HL-60 (cell line): ENCODE measurements around the gene CHCHD10.

Source experiments
- DNase-seq, 2 experiments: peaks; one replicate each; pipeline ENCODE4 v3.0.0-alpha.2; 2010 to 2020; ENCODE audit warnings: low read depth in 1 of 2, low spot score in 1 of 2
- H3K27ac ChIP-seq: fragments of 250-450 bp; sonication (Bioruptor Pico); replicated peaks from 2 replicates; pipeline ENCODE4 v1.5.1; 2020; ENCODE audit warnings: mild to moderate bottlenecking, moderate library complexity
- H3K27me3 ChIP-seq: fragments of 250-450 bp; sonication (Bioruptor Pico); 2 replicates; pipeline ENCODE4 v1.5.1; 2021; ENCODE audit warnings: mild to moderate bottlenecking, moderate library complexity; ENCODE audit not compliant: insufficient read depth, poor library complexity, severe bottlenecking
- H3K4me3 ChIP-seq: replicated peaks from 2 replicates; pipeline ENCODE4 v1.5.1; 2011; ENCODE audit warnings: mild to moderate bottlenecking, control low read depth, low read length; ENCODE audit not compliant: insufficient read depth
- CTCF ChIP-seq: IDR thresholded peaks from one replicate; pipeline ENCODE4 v1.5.1; 2011; ENCODE audit warnings: low read length, control low read depth, inconsistent platforms; ENCODE audit not compliant: insufficient read depth
- GABPA ChIP-seq: IDR thresholded peaks from 2 replicates; pipeline ENCODE4 v1.6.1; 2012; ENCODE audit warnings: low read depth
- POLR2AphosphoS5 ChIP-seq: IDR thresholded peaks from 2 replicates; pipeline ENCODE4 v1.6.1; 2012; ENCODE audit warnings: low read depth
- SPI1 ChIP-seq: IDR thresholded peaks from 2 replicates; pipeline ENCODE4 v1.6.1; 2012; ENCODE audit warnings: low read depth, mild to moderate bottlenecking, borderline replicate concordance
- TF ChIP-seq, protein P1 (sequence below): IDR thresholded peaks from 2 replicates; pipeline ENCODE4 v1.6.1; 2012; ENCODE audit warnings: low read depth; ENCODE audit not compliant: insufficient replicate concordance

CHCHD10 gene

GRCh38 chr22:23782252-23782651, 14.5 kb upstream of the CHCHD10 start:
- no peaks in the 10 kb centered on the region for H3K27me3 ChIP-seq
- no peak for DNase-seq
- H3K27ac ChIP-seq: no peak overlapping the region
- no peak for TF ChIP-seq SPI1
- no peak for TF ChIP-seq POLR2AphosphoS5
- TF ChIP-seq, protein P1, sequence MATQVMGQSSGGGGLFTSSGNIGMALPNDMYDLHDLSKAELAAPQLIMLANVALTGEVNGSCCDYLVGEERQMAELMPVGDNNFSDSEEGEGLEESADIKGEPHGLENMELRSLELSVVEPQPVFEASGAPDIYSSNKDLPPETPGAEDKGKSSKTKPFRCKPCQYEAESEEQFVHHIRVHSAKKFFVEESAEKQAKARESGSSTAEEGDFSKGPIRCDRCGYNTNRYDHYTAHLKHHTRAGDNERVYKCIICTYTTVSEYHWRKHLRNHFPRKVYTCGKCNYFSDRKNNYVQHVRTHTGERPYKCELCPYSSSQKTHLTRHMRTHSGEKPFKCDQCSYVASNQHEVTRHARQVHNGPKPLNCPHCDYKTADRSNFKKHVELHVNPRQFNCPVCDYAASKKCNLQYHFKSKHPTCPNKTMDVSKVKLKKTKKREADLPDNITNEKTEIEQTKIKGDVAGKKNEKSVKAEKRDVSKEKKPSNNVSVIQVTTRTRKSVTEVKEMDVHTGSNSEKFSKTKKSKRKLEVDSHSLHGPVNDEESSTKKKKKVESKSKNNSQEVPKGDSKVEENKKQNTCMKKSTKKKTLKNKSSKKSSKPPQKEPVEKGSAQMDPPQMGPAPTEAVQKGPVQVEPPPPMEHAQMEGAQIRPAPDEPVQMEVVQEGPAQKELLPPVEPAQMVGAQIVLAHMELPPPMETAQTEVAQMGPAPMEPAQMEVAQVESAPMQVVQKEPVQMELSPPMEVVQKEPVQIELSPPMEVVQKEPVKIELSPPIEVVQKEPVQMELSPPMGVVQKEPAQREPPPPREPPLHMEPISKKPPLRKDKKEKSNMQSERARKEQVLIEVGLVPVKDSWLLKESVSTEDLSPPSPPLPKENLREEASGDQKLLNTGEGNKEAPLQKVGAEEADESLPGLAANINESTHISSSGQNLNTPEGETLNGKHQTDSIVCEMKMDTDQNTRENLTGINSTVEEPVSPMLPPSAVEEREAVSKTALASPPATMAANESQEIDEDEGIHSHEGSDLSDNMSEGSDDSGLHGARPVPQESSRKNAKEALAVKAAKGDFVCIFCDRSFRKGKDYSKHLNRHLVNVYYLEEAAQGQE: no peak
- TF ChIP-seq CTCF: no peak
- TF ChIP-seq GABPA: no peak
- H3K4me3 ChIP-seq: no peak overlapping the region

DNA sequence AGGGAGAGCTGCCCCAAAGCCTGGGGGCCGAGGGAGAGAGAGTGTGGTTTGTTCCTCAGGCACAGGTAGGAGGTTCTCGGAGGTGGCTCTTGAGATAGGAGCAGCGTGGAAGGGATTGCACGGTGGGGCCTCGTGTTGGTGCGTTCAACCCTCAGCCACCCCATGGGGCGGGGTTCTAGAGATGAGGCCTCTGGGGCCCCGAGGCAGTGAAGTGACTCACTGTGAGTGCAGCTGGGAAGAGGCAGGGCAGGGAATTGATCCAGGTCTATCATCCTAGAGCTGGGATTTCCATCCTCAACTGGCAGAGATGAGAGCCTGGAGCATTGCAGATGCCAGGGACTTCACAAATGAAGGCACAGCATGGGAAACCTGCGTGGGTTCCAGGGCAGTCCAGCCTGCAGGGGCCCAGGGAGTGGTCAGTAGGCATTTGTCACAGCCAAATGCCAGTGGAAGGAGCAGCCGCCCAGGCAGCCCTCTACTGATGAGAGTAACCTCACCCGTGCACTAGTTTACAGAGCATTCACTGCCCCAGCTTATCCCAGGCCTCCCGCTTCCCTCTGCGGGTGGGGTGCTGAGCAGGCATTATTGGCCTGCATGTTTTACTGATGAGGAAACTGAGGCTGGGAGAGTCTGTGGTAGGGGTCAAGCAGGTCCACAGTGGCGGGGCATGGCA, 13.9 kb upstream of the CHCHD10 start:
- no peak for DNase-seq
- TF ChIP-seq CTCF (no peak), POLR2AphosphoS5 (no peak), GABPA (no peak), SPI1 (no peak)
- TF ChIP-seq, protein P1: no peak
- Histone ChIP-seq H3K27me3 (no peaks in the 10 kb centered on the region), H3K4me3 (no peak overlapping the region), H3K27ac (no peak overlapping the region)

DNA sequence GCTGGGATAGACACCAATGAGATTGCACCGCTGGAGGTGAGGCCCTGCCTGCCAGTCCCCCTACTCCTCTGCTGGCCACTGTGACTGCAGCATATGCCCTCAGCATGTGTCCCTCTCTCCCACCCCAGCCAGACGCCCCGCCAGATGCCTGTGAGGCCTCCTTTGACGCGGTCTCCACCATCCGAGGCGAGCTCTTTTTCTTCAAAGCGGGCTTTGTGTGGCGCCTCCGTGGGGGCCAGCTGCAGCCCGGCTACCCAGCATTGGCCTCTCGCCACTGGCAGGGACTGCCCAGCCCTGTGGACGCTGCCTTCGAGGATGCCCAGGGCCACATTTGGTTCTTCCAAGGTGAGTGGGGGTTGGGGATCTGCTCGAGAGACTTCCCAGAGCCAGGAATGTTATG, 13.3 kb upstream of the CHCHD10 start:
- TF ChIP-seq POLR2AphosphoS5 (no peak), SPI1 (no peak), CTCF (no peak)
- TF ChIP-seq, protein P1: no peak
- Histone ChIP-seq H3K27ac (no peak overlapping the region), H3K4me3 (no peak overlapping the region), H3K27me3 (no peaks in the 10 kb centered on the region)
- DNase-seq: no peak
